ENCODE measurements around the gene SAFB. TPM values are rescaled to one million over a fixed set of nuclear protein-coding genes. Genes with fewer than 3 reads are reported as not detected.
"Not testable (repeated sequence)": the region's sequence is repeated elsewhere in the genome, so short reads cannot be mapped to it uniquely, and the experiment has no call there.

SAFB gene
- total RNA-seq, 1 donor from 2014 or later, result 139 TPM

DNA sequence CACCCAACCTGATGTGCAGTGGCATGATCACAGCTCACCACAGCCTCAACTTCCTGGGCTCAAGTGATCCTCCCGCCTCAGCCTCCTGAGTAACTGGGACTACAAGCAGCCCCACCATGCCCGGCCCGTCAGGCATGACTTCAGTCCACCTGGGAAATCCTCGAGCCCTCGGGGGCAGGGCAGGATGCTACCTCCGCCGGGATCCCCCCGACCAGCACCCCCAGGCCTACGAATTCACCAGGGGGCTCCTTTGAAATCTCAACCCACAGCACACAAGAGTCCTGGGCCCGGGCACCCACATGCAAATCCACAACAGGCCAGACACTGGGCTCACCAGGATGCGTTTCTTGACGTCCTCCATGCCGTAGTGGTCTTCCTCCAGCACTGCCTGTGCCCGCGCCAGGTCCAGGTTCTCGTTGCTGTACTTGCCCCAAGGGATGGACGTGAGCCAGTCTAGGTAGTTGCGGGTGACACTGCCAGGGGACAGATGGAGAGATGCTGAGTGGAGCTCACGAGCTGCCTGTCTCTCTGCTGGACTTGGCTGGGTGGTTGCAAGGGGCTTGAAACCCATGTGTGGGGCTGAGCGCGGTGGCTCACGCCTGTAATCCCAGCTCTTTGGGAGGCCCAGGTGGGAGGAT is 77.7 kb downstream of the SAFB start:
- H3K27me3 Mint-ChIP-seq (ENCODE audit: low read depth), result no peaks in the 10 kb centered on the region
- no peaks in the 10 kb centered on the region for H3K4me1 Mint-ChIP-seq
- DNase-seq (ENCODE audit: low spot score in 2 of 2, unreplicated experiment in 2 of 2), result no peak
- no peaks in the 10 kb centered on the region for H3K9me3 Mint-ChIP-seq
- TF ChIP-seq CTCF (IDR thresholded peaks at IDR 0.05; ENCODE audit: unreplicated experiment), result no peak
- no peak overlapping the region for H3K4me3 Mint-ChIP-seq
- no peak overlapping the region for H3K27ac Mint-ChIP-seq
- peaks cover 21% of the 10 kb centered on the region for H3K36me3 Mint-ChIP-seq

- not testable (repeated sequence) for H3K4me1 Mint-ChIP-seq; H3K27me3 Mint-ChIP-seq (ENCODE audit: low read depth); H3K9me3 Mint-ChIP-seq; DNase-seq (ENCODE audit: low spot score in 2 of 2, unreplicated experiment in 2 of 2); H3K27ac Mint-ChIP-seq; H3K4me3 Mint-ChIP-seq
- H3K36me3 Mint-ChIP-seq, result peaks cover 24% of the 10 kb centered on the region
These were observed 79.1 kb downstream of the SAFB start for GRCh38 chr19:5702053-5702410.

- no peaks in the 10 kb centered on the region for H3K4me1 Mint-ChIP-seq
- DNase-seq (ENCODE audit: low spot score in 2 of 2, unreplicated experiment in 2 of 2), result no peak
- no peaks in the 10 kb centered on the region for H3K9me3 Mint-ChIP-seq
- no peak overlapping the region for H3K27ac Mint-ChIP-seq
- no peak overlapping the region for H3K4me3 Mint-ChIP-seq
- peaks cover 26% of the 10 kb centered on the region for H3K36me3 Mint-ChIP-seq
- no peak for TF ChIP-seq CTCF (IDR thresholded peaks at IDR 0.05; ENCODE audit: unreplicated experiment)
- H3K27me3 Mint-ChIP-seq (ENCODE audit: low read depth), result no peaks in the 10 kb centered on the region
These were observed 81.2 kb downstream of the SAFB start for GRCh38 chr19:5703819-5704818.

GRCh38 chr19:5705552-5705951 is 82.7 kb downstream of the SAFB start:
- H3K36me3 Mint-ChIP-seq, result peaks cover 25% of the 10 kb centered on the region
- DNase-seq (ENCODE audit: low spot score in 2 of 2, unreplicated experiment in 2 of 2), result no peak
- no peaks in the 10 kb centered on the region for H3K9me3 Mint-ChIP-seq
- TF ChIP-seq CTCF (IDR thresholded peaks at IDR 0.05; ENCODE audit: unreplicated experiment), result no peak
- no peak overlapping the region for H3K27ac Mint-ChIP-seq
- no peaks in the 10 kb centered on the region for H3K27me3 Mint-ChIP-seq (ENCODE audit: low read depth)
- no peak overlapping the region for H3K4me3 Mint-ChIP-seq
- H3K4me1 Mint-ChIP-seq, result no peaks in the 10 kb centered on the region

DNA sequence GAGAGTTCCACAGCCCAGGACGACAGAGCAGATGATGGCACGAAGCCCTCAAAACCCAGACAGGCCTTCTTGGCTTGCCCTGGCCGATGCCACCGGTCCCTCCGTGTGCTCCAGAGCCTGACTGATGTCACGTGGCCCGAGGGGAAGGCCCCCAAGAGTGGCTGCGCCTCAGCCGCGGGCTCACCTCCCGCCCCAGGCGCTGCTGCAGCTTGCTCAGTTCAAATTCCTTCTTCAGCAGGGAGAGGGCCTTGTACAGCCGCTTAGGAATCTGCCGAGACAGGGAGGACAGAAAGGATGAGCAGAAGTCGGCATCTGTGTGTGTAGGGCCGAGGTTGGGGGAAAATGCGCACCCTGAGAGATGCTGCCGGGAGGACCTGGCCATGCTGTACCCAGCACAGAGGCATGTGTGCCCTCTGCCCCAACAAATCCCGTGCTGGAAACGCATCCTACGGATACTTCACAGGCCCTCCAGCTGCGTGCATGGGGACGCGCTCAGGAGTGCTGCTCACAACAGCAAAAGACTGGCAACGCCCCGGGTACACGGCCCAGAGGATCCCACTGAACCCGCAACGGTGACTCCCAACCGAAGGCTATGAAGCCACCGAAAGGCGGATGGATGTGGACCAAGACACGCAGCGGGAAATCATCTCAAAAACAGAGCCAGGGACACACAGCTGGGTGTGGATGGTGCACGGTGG is 84.1 kb downstream of the SAFB start:
- Mint-ChIP-seq H3K27ac (no peak overlapping the region), H3K36me3 (peaks cover 15% of the 10 kb centered on the region), H3K4me1 (no peaks in the 10 kb centered on the region), H3K4me3 (no peak overlapping the region), H3K27me3 (ENCODE audit: low read depth) (no peaks in the 10 kb centered on the region), H3K9me3 (no peaks in the 10 kb centered on the region)
- DNase-seq (ENCODE audit: low spot score in 2 of 2, unreplicated experiment in 2 of 2), result no peak
- no peak for TF ChIP-seq CTCF (IDR thresholded peaks at IDR 0.05; ENCODE audit: unreplicated experiment)
